AG04449 (cell line): Measurements from ENCODE around the gene NPR3.

Experiments used
- CTCF ChIA-PET: fragments of 350-600 bp; formaldehyde crosslinking; extraction: SDS; loops from one replicate; lab custom pipeline; 2021; ENCODE audit warnings: antibody characterized with exemption; lab: Yijun Ruan, JAX
- POLR2A ChIA-PET: fragments of 400-600, 350-600 bp; formaldehyde crosslinking; extraction: SDS; loops from one replicate; lab custom pipeline; 2020; ENCODE audit warnings: antibody characterized with exemption, inconsistent platforms; lab: Yijun Ruan, JAX
- DNase-seq: peaks from one replicate; pipeline ENCODE4 v3.0.0-alpha.2; 2010; ENCODE audit warnings: low read depth, low spot score
- H3K4me3 ChIP-seq: 2 replicates; pipeline ENCODE4 v1.5.1; 2011; ENCODE audit warnings: low read depth, mild to moderate bottlenecking, control low read depth, low read length
- TF ChIP-seq, protein P1 (sequence below): IDR thresholded peaks from one replicate; pipeline ENCODE4 v1.5.1; 2011; ENCODE audit warnings: mild to moderate bottlenecking, moderate library complexity, low read length, control low read depth, inconsistent platforms; ENCODE audit not compliant: insufficient read depth; ENCODE audit errors: missing control alignments

NPR3 gene

DNA sequence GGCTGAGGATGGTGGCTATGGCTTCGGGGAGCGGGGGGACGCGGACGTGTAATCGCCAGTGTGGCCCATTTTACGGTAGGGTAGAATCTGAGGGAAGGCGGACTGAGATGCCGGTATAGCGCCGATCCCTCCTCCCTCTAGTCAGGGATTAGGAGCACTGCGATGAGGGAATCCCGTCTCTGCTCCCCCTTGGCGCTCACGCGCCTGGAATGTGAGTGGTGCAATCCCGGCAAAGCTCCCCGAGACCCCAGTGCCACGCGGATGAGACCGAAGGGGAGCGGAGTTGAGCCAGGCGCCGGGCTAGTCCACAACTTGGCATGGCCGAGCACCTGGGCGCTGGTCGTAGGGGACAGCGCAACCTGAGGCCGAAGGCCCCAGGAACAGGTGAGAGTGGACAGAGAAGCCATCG is 2.2 kb downstream of the NPR3 start:
- ChIA-PET CTCF (interaction anchor here (0.6 to 9.3 kb wide), 22 partner anchors 13 to 711 kb away, joined by 3 to 115 read pairs (median 4); no protein-coding TSS in a partner anchor), POLR2A (interaction anchor here (0.6 to 0.9 kb wide), 2 partner anchors 200 to 727 kb away, joined by 3 read pairs; partner anchors contain the start of gene TARS1)
- peak overlapping the region; percentile 84 for H3K4me3 ChIP-seq
- TF ChIP-seq, protein P1, sequence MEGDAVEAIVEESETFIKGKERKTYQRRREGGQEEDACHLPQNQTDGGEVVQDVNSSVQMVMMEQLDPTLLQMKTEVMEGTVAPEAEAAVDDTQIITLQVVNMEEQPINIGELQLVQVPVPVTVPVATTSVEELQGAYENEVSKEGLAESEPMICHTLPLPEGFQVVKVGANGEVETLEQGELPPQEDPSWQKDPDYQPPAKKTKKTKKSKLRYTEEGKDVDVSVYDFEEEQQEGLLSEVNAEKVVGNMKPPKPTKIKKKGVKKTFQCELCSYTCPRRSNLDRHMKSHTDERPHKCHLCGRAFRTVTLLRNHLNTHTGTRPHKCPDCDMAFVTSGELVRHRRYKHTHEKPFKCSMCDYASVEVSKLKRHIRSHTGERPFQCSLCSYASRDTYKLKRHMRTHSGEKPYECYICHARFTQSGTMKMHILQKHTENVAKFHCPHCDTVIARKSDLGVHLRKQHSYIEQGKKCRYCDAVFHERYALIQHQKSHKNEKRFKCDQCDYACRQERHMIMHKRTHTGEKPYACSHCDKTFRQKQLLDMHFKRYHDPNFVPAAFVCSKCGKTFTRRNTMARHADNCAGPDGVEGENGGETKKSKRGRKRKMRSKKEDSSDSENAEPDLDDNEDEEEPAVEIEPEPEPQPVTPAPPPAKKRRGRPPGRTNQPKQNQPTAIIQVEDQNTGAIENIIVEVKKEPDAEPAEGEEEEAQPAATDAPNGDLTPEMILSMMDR: no peak
- no peak for DNase-seq

DNA sequence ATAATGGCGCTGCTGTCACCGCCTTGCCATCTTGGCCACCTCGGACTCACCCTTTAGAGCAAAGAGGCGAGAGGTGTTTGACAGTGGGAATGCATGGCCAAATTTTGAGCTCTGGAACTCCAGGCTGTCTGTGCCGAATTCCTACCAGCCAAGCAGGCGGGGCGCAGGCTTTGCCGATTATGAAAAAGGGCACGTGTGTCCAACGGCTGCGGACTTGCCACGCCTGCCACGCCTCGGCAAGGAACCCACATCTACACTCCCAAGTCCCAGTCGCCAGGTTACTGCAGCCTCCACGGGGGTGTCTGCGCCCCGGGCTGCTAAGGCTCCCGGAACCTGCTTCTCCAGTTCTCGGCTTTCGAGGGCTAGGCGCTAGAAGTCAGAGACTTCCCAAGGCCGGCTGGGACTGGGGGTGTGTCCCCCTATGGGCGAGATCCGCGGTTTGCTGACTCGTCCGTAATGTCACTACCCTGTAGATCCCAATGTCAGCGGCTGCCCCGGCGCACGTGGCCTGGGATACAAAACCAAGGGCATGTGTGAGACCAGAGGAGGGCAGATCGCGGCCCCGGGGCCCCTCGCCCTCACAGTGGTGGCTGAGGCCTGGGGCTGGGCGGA is 2.8 kb downstream of the NPR3 start:
- H3K4me3 ChIP-seq: peak overlapping the region; percentile 84
- TF ChIP-seq, protein P1: no peak
- CTCF ChIA-PET: interaction anchor here (0.6 to 9.3 kb wide), 14 partner anchors 13 to 709 kb away, joined by 3 to 115 read pairs (median 5); no protein-coding TSS in a partner anchor
- POLR2A ChIA-PET: interaction anchor here (0.6 kb wide), 1 partner anchor 200 kb away, joined by 3 read pairs; no protein-coding TSS in a partner anchor
- DNase-seq: no peak

DNA sequence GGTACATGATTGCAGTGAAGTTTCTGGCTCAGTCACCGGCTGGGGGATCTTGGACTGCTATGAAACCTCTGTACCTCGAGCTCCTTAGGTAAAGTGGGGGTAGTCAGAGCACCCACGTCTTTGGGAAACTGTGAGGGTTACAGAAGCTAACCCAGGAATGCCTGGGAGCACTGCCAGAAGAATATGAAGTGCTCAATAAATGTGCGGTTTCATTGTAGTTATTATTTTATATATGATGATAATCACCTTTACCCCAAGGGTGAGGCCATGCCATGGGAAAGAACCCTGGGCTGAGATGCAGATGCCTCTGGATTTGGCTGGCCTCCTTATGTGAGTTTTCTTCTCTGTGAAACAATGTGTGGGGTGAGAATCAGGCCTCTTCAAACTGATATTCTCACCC is 3.7 kb downstream of the NPR3 start:
- DNase-seq: no peak
- CTCF ChIA-PET: interaction anchor here (0.9 to 1.3 kb wide), 2 partner anchors 201 to 466 kb away, joined by 5 to 7 read pairs; no protein-coding TSS in a partner anchor
- TF ChIP-seq, protein P1: no peak
- POLR2A ChIA-PET: interaction anchor here (1.3 kb wide), 1 partner anchor 202 kb away, joined by 3 read pairs; no protein-coding TSS in a partner anchor
- H3K4me3 ChIP-seq: peak overlapping the region; percentile 15; the same call in 1 of the 2 replicates

DNA sequence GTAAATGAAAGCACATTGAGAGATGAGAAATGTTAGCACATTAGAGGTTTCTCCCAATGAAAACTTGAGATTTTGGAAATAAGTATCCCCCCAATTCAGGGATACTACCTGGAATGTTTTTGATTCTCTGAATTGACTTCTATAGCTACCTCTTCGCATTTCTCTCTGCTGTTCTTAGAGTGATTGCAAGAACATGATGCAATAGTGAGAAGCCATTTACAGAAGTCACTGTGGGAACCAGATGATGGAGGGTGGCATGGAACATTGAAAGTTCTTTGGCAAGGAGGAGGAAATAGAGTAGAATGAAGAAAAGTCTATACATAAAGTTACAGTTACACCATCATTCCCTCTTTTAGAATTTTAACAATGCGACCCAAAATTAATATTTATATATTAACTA is 9.2 kb downstream of the NPR3 start:
- ChIA-PET CTCF (no interaction called here), POLR2A (no interaction called here)
- H3K4me3 ChIP-seq: no peak overlapping the region
- DNase-seq: no peak
- TF ChIP-seq, protein P1: no peak

DNA sequence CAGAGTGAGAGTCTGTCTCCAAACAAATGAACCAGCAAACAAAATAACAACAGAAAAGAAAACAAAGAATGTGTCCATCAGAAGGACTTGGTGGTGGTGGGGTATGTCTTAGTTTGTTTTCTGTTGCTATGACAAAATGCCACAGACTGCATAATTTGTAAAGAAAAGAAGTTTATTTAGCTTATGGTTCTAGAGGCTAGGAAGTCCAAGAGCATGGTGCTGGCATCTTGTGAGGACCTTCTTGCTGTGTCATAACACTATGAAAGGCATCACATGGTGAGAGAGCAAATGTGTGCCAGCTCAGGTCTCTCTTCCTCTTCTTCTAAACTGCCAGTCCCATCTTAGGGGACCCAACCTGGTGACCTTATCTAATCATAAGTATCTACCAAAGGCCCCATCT is 10.5 kb downstream of the NPR3 start:
- TF ChIP-seq, protein P1: no peak
- CTCF ChIA-PET: no interaction called here
- POLR2A ChIA-PET: no interaction called here
- DNase-seq: no peak
- no peak overlapping the region for H3K4me3 ChIP-seq

DNA sequence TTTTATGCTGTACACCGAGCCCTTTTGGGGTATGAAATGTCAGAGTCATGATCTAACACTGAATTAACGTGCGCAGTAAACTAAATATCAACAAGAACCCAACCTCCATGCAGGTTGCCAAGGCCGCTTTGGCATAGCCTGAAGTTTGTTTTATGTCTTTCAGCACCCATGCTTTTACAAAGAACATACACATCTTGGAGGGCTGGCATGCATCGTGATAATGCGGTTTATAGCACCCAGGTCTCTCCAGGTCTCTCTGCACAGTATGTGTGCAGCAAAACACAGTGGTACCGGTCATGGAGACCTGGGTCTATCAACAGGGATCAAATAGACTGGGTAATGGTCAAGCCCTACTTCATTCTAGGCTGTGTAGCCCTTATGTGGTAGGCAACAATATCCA is 11.8 kb downstream of the NPR3 start:
- CTCF ChIA-PET: no interaction called here
- POLR2A ChIA-PET: no interaction called here
- TF ChIP-seq, protein P1: no peak
- no peak for DNase-seq
- no peak overlapping the region for H3K4me3 ChIP-seq
